HL-60 (cell line): ENCODE measurements around the gene SPP1.
A peak's percentile ranks its signal among the peaks of the same experiment; 100 is the strongest.

ENCODE experiments used
- DNase-seq, 2 experiments: peaks; one replicate each; pipeline ENCODE4 v3.0.0-alpha.2; 2010 to 2020; ENCODE audit warnings: low read depth in 1 of 2, low spot score in 1 of 2
- H3K27ac ChIP-seq: fragments of 250-450 bp; sonication (Bioruptor Pico); replicated peaks from 2 replicates; pipeline ENCODE4 v1.5.1; 2020; ENCODE audit warnings: mild to moderate bottlenecking, moderate library complexity
- H3K27me3 ChIP-seq: fragments of 250-450 bp; sonication (Bioruptor Pico); 2 replicates; pipeline ENCODE4 v1.5.1; 2021; ENCODE audit warnings: mild to moderate bottlenecking, moderate library complexity; ENCODE audit not compliant: insufficient read depth, poor library complexity, severe bottlenecking
- H3K4me3 ChIP-seq: replicated peaks from 2 replicates; pipeline ENCODE4 v1.5.1; 2011; ENCODE audit warnings: mild to moderate bottlenecking, control low read depth, low read length; ENCODE audit not compliant: insufficient read depth
- GABPA ChIP-seq: IDR thresholded peaks from 2 replicates; pipeline ENCODE4 v1.6.1; 2012; ENCODE audit warnings: low read depth
- POLR2AphosphoS5 ChIP-seq: IDR thresholded peaks from 2 replicates; pipeline ENCODE4 v1.6.1; 2012; ENCODE audit warnings: low read depth
- SPI1 ChIP-seq: IDR thresholded peaks from 2 replicates; pipeline ENCODE4 v1.6.1; 2012; ENCODE audit warnings: low read depth, mild to moderate bottlenecking, borderline replicate concordance
- TF ChIP-seq, protein P1 (sequence below): IDR thresholded peaks from 2 replicates; pipeline ENCODE4 v1.6.1; 2012; ENCODE audit warnings: low read depth; ENCODE audit not compliant: insufficient replicate concordance
- TF ChIP-seq, protein P2 (sequence below): IDR thresholded peaks from one replicate; pipeline ENCODE4 v1.5.1; 2011; ENCODE audit warnings: low read length, control low read depth, inconsistent platforms; ENCODE audit not compliant: insufficient read depth

The SPP1 gene

GRCh38 chr4:88005076-88005475 lies 29.6 kb downstream of the SPP1 start:
- TF ChIP-seq POLR2AphosphoS5, result no peak
- TF ChIP-seq, protein P1, sequence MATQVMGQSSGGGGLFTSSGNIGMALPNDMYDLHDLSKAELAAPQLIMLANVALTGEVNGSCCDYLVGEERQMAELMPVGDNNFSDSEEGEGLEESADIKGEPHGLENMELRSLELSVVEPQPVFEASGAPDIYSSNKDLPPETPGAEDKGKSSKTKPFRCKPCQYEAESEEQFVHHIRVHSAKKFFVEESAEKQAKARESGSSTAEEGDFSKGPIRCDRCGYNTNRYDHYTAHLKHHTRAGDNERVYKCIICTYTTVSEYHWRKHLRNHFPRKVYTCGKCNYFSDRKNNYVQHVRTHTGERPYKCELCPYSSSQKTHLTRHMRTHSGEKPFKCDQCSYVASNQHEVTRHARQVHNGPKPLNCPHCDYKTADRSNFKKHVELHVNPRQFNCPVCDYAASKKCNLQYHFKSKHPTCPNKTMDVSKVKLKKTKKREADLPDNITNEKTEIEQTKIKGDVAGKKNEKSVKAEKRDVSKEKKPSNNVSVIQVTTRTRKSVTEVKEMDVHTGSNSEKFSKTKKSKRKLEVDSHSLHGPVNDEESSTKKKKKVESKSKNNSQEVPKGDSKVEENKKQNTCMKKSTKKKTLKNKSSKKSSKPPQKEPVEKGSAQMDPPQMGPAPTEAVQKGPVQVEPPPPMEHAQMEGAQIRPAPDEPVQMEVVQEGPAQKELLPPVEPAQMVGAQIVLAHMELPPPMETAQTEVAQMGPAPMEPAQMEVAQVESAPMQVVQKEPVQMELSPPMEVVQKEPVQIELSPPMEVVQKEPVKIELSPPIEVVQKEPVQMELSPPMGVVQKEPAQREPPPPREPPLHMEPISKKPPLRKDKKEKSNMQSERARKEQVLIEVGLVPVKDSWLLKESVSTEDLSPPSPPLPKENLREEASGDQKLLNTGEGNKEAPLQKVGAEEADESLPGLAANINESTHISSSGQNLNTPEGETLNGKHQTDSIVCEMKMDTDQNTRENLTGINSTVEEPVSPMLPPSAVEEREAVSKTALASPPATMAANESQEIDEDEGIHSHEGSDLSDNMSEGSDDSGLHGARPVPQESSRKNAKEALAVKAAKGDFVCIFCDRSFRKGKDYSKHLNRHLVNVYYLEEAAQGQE, result no peak
- no peak for TF ChIP-seq GABPA
- DNase-seq, result no peak
- no peak overlapping the region for H3K27ac ChIP-seq
- no peak overlapping the region for H3K4me3 ChIP-seq
- no peaks in the 10 kb centered on the region for H3K27me3 ChIP-seq

GRCh38 chr4:88005946-88006345 lies 30.4 kb downstream of the SPP1 start:
- no peak overlapping the region for H3K4me3 ChIP-seq
- TF ChIP-seq, protein P1, result no peak
- TF ChIP-seq POLR2AphosphoS5 (no peak), GABPA (no peak), SPI1 (no peak)
- DNase-seq, result no peak
- H3K27me3 ChIP-seq, result no peaks in the 10 kb centered on the region
- no peak overlapping the region for H3K27ac ChIP-seq

DNA sequence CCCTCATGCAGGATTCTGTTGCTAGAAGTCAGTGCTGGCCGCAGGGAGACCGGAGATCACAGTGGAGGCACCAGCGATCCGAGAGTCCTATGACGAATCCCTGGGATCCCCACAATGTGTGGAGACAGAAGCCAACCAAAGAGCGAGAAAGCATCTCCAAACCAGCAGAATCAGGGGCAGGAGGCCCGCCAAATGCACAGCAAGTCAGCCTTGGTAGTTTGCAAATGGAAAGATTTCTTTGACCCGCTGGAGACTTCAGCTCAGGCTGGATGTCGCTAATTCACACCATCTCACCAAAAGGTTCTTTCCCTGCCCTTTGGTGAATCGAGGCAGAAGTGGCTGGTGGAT lies 31.4 kb downstream of the SPP1 start:
- Histone ChIP-seq H3K4me3 (peak overlapping the region; percentile 88), H3K27me3 (no peaks in the 10 kb centered on the region), H3K27ac (no peak overlapping the region)
- no peak for DNase-seq
- TF ChIP-seq POLR2AphosphoS5 (no peak), SPI1 (no peak), GABPA (no peak)
- TF ChIP-seq, protein P2, sequence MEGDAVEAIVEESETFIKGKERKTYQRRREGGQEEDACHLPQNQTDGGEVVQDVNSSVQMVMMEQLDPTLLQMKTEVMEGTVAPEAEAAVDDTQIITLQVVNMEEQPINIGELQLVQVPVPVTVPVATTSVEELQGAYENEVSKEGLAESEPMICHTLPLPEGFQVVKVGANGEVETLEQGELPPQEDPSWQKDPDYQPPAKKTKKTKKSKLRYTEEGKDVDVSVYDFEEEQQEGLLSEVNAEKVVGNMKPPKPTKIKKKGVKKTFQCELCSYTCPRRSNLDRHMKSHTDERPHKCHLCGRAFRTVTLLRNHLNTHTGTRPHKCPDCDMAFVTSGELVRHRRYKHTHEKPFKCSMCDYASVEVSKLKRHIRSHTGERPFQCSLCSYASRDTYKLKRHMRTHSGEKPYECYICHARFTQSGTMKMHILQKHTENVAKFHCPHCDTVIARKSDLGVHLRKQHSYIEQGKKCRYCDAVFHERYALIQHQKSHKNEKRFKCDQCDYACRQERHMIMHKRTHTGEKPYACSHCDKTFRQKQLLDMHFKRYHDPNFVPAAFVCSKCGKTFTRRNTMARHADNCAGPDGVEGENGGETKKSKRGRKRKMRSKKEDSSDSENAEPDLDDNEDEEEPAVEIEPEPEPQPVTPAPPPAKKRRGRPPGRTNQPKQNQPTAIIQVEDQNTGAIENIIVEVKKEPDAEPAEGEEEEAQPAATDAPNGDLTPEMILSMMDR, result no peak
- TF ChIP-seq, protein P1, result no peak

DNA sequence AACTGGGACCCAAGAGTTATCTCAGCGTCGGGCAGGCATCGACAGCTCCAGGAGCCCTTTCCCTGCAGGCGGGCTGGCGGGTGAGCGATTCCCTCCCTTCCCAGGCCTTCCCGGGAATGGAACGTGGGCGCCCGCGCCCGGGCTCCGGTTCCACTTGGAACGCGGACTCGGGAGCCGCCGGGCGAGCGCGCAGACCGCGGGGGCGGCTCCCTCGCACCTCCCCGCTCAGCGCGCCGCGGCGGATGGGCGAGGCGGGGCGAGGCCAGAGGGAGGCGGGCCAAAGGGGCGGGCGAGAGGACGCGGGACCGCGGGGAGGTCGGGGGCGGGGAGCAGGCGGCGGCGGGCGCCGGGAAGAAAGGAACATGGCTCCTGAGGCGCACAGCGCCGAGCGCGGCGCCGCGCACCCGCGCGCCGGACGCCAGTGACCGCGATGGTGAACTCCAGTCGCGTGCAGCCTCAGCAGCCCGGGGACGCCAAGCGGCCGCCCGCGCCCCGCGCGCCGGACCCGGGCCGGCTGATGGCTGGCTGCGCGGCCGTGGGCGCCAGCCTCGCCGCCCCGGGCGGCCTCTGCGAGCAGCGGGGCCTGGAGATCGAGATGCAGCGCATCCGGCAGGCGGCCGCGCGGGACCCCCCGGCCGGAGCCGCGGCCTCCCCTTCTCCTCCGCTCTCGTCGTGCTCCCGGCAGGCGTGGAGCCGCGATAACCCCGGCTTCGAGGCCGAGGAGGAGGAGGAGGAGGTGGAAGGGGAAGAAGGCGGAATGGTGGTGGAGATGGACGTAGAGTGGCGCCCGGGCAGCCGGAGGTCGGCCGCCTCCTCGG lies 32.0 kb downstream of the SPP1 start, which contains the start of gene PKD2:
PKD2 (plus strand) TSS at position 332 of the 818 bp plus-strand sequence; CDS start at position 431, 99 bp downstream.
- DNase-seq, result peak in 1 of 2 experiments; percentile 79
- Histone ChIP-seq H3K27ac (no peak within 1 kb of the TSS; the same call in 1 of the 2 replicates), H3K27me3 (no peaks in the 10 kb centered on the region), H3K4me3 (peak within 1 kb of the TSS; percentile 88)
- TF ChIP-seq SPI1, result no peak
- TF ChIP-seq POLR2AphosphoS5, result no peak
- TF ChIP-seq, protein P1, result no peak
- no peak for TF ChIP-seq GABPA
- TF ChIP-seq, protein P2, result no peak
